Mesenchymal stem cell (in vitro differentiated cells and primary cell): ENCODE data around the gene SLC35F4.

Experiments used
- DNase-seq: peaks from one replicate; pipeline ENCODE4 v3.0.0-alpha.2; 2013
- H2AFZ ChIP-seq: one replicate; pipeline ENCODE4 v1.6.1; 2013; ENCODE audit warnings: low read depth, mild to moderate bottlenecking, control low read depth, inconsistent platforms, low read length, moderate library complexity
- H2AK5ac ChIP-seq: 2 replicates; pipeline ENCODE4 v1.6.1; 2013; ENCODE audit warnings: low read length, moderate library complexity, mild to moderate bottlenecking, inconsistent platforms; ENCODE audit not compliant: severe bottlenecking
- H2BK120ac ChIP-seq: one replicate; pipeline ENCODE4 v1.6.1; 2013; ENCODE audit warnings: low read depth, mild to moderate bottlenecking, inconsistent platforms, low read length, moderate library complexity
- H2BK12ac ChIP-seq, 2 experiments: one replicate each; pipeline ENCODE4 v1.6.1; 2013; ENCODE audit warnings: inconsistent platforms in 2 of 2, low read length in 2 of 2, mild to moderate bottlenecking in 2 of 2, moderate library complexity in 2 of 2, control low read depth in 1 of 2
- H2BK15ac ChIP-seq: one replicate; pipeline ENCODE4 v1.6.1; 2013; ENCODE audit warnings: mild to moderate bottlenecking, low read depth, inconsistent platforms; ENCODE audit not compliant: poor library complexity, severe bottlenecking
- H2BK5ac ChIP-seq: 2 replicates; pipeline ENCODE4 v1.6.1; 2013; ENCODE audit warnings: low read depth, mild to moderate bottlenecking, low read length, control low read depth, inconsistent platforms; ENCODE audit not compliant: poor library complexity, severe bottlenecking
- H3K14ac ChIP-seq, 2 experiments: one replicate each; pipeline ENCODE4 v1.6.1; 2013; ENCODE audit warnings: inconsistent platforms in 2 of 2, low read length in 2 of 2, control low read depth in 1 of 2, mild to moderate bottlenecking in 1 of 2, moderate library complexity in 1 of 2
- H3K18ac ChIP-seq, 2 experiments: one replicate each; pipeline ENCODE4 v1.6.1; 2013; ENCODE audit warnings: inconsistent platforms in 2 of 2, low read length in 2 of 2, control low read depth in 1 of 2, low read depth in 1 of 2, mild to moderate bottlenecking in 1 of 2
- H3K23ac ChIP-seq, 2 experiments: one replicate each; pipeline ENCODE4 v1.6.1; 2013; ENCODE audit warnings: inconsistent platforms in 2 of 2, low read length in 2 of 2, mild to moderate bottlenecking in 2 of 2, moderate library complexity in 2 of 2, control low read depth in 1 of 2
- H3K27ac ChIP-seq: 2 replicates; pipeline ENCODE4 v1.5.1; 2013; ENCODE audit warnings: mild to moderate bottlenecking, moderate library complexity, low read length, control low read depth, inconsistent platforms; ENCODE audit not compliant: poor library complexity, severe bottlenecking
- H3K27me3 ChIP-seq, 2 experiments: 2 replicates each; pipeline versions ENCODE4 v1.6.1 to v1.7.0; 2013; ENCODE audit warnings: low read length in 2 of 2, mild to moderate bottlenecking in 2 of 2, moderate library complexity in 2 of 2, control low read depth in 1 of 2, inconsistent platforms in 1 of 2; ENCODE audit not compliant: control insufficient read depth in 1 of 2, insufficient read depth in 1 of 2
- H3K36me3 ChIP-seq, 2 experiments: 2 replicates each; pipeline versions ENCODE4 v1.6.1 to v1.7.0; 2013; ENCODE audit warnings: low read length in 2 of 2, control low read depth in 1 of 2, inconsistent platforms in 1 of 2, low read depth in 1 of 2, mild to moderate bottlenecking in 1 of 2; ENCODE audit not compliant: insufficient read depth in 2 of 2, control insufficient read depth in 1 of 2
- H3K4ac ChIP-seq, 2 experiments: one replicate each; pipeline ENCODE4 v1.6.1; 2013; ENCODE audit warnings: inconsistent platforms in 2 of 2, low read length in 2 of 2, mild to moderate bottlenecking in 2 of 2, moderate library complexity in 2 of 2, control low read depth in 1 of 2, low read depth in 1 of 2
- H3K4me1 ChIP-seq: 2 replicates; pipeline ENCODE4 v1.6.1; 2013; ENCODE audit warnings: low read depth, low read length, control low read depth; ENCODE audit not compliant: control insufficient read depth, insufficient read depth
- H3K4me2 ChIP-seq: 2 replicates; pipeline ENCODE4 v1.6.1; 2013; ENCODE audit warnings: low read length, mild to moderate bottlenecking, inconsistent platforms; ENCODE audit not compliant: poor library complexity, severe bottlenecking
- H3K4me3 ChIP-seq, 2 experiments: 2 replicates each; pipeline versions ENCODE4 v1.5.1 to v1.7.0; 2013; ENCODE audit warnings: low read length in 2 of 2, mild to moderate bottlenecking in 2 of 2, control low read depth in 1 of 2, low read depth in 1 of 2; ENCODE audit not compliant: insufficient read depth in 1 of 2
- H3K79me1 ChIP-seq: replicated peaks from 2 replicates; pipeline ENCODE4 v1.6.1; 2013; ENCODE audit warnings: mild to moderate bottlenecking, control low read depth, low read length, inconsistent platforms; ENCODE audit not compliant: poor library complexity, severe bottlenecking
- H3K9ac ChIP-seq: 2 replicates; pipeline ENCODE4 v1.7.0; 2013; ENCODE audit warnings: mild to moderate bottlenecking, low read length, moderate library complexity
- H3K9me3 ChIP-seq: 2 replicates; pipeline ENCODE4 v1.7.0; 2013; ENCODE audit warnings: mild to moderate bottlenecking, low read length; ENCODE audit not compliant: control insufficient read depth
- H4K8ac ChIP-seq: one replicate; pipeline ENCODE4 v1.6.1; 2013; ENCODE audit warnings: inconsistent platforms, mild to moderate bottlenecking, low read length, moderate library complexity
- H4K91ac ChIP-seq: one replicate; pipeline ENCODE4 v1.6.1; 2013; ENCODE audit warnings: mild to moderate bottlenecking, low read length, inconsistent platforms
- WGBS: methylation state at CpG from one replicate; pipeline ENCODE4 v1.1.7; 2013; ENCODE audit warnings: mixed read lengths; 5-methylcytosine and 5-hydroxymethylcytosine counted together

SLC35F4 gene

DNA sequence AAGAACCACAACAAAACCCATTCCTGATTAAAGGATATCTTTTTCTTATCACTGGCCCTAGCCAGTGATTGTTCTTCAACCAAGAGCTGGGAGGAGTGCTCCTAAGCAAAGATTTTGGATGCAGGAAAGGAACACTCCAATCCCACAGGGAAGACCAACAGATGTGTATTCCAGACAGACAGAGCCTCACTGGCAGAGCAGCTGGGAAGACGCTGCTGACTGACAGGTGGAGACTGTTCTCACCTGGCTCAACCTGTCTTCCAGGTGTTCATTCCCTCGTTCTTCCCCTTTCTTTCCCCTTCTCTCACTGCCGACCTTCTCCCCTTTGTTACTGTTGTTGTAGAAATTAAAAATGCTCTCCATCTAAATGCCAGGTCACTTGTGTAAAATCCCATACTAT lies 282.5 kb downstream of the SLC35F4 start:
- no peak overlapping the region for H3K4me2 ChIP-seq
- H2BK15ac ChIP-seq = no peak overlapping the region
- H3K4me3 ChIP-seq = no peak overlapping the region
- H3K36me3 ChIP-seq = no peaks in the 10 kb centered on the region
- DNase-seq = no peak
- H2AK5ac ChIP-seq = no peak overlapping the region
- no peak overlapping the region for H4K91ac ChIP-seq
- H2BK120ac ChIP-seq = no peak overlapping the region
- no peaks in the 10 kb centered on the region for H3K27me3 ChIP-seq
- no peak overlapping the region for H3K14ac ChIP-seq
- H3K9ac ChIP-seq = no peak overlapping the region
- no peak overlapping the region for H3K27ac ChIP-seq
- H2BK12ac ChIP-seq = no peak overlapping the region
- no peak overlapping the region for H4K8ac ChIP-seq
- no peak overlapping the region for H3K18ac ChIP-seq
- no CpG with 5 or more reads among the region's 3 CpGs for WGBS
- H3K23ac ChIP-seq = no peak overlapping the region
- peaks cover 4% of the 10 kb centered on the region for H3K9me3 ChIP-seq
- H3K79me1 ChIP-seq = no peaks in the 10 kb centered on the region
- peaks cover 2% of the 10 kb centered on the region for H3K4me1 ChIP-seq
- H2AFZ ChIP-seq = no peak overlapping the region
- H2BK5ac ChIP-seq = no peak overlapping the region
- H3K4ac ChIP-seq = no peak overlapping the region

DNA sequence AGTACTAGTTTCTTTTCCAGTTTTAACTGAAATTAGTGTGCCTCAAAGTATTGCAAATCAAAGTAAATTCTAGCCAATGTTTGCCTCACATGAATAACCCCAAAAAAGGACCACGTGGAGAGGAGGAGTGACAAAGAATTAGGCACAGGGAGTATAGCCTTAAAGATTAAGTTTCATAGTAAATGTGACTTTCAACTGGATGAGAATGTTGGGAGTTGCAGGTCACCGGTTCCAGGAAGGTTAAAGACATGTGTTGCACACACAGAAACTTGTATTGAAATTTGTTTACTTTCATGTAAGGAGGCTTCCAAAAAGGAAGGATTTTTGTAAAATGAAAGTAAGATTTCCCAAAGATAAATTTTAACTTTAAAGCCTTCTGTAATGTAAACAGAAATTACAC lies 283.1 kb downstream of the SLC35F4 start:
- no peak overlapping the region for H2AK5ac ChIP-seq
- H3K9ac ChIP-seq = no peak overlapping the region
- 10% methylated on average over 2 of the region's 2 CpGs for WGBS
- no peak overlapping the region for H3K14ac ChIP-seq
- no peak overlapping the region for H2BK120ac ChIP-seq
- no peak overlapping the region for H3K18ac ChIP-seq
- no peak overlapping the region for H2BK5ac ChIP-seq
- DNase-seq = no peak
- no peak overlapping the region for H3K4me2 ChIP-seq
- H2BK15ac ChIP-seq = no peak overlapping the region
- H2AFZ ChIP-seq = no peak overlapping the region
- peaks cover 2% of the 10 kb centered on the region for H3K4me1 ChIP-seq
- no peak overlapping the region for H3K23ac ChIP-seq
- no peaks in the 10 kb centered on the region for H3K79me1 ChIP-seq
- H4K8ac ChIP-seq = no peak overlapping the region
- H3K9me3 ChIP-seq = peaks cover 4% of the 10 kb centered on the region
- H3K4ac ChIP-seq = no peak overlapping the region
- H3K4me3 ChIP-seq = no peak overlapping the region
- H3K27ac ChIP-seq = no peak overlapping the region
- H4K91ac ChIP-seq = no peak overlapping the region
- no peak overlapping the region for H2BK12ac ChIP-seq
- H3K27me3 ChIP-seq = no peaks in the 10 kb centered on the region
- no peaks in the 10 kb centered on the region for H3K36me3 ChIP-seq

DNA sequence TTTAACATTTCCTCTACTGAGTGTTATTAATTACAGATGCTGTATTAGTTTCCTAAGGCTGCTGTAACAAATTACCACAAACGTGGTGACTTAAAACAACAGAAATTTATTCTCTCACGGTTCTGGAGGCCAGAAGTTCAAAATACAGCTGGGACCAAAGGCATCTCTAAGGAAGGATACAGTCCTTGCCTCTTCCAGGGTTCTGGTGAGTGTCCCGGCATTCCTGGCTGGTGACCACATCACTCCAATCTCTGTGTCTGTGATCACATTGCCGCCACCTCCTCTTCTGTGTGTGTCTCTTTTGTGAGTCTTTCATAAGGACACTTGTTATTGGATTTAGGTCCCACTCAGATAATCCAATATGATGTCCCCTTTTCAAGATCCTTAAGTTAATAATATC lies 287.1 kb downstream of the SLC35F4 start:
- H3K4me3 ChIP-seq = no peak overlapping the region
- H3K18ac ChIP-seq = no peak overlapping the region
- no peak overlapping the region for H2AK5ac ChIP-seq
- no peaks in the 10 kb centered on the region for H3K9me3 ChIP-seq
- no peak overlapping the region for H4K91ac ChIP-seq
- WGBS = 51% methylated on average over 3 of the region's 4 CpGs
- no peak overlapping the region for H2BK15ac ChIP-seq
- H3K23ac ChIP-seq = no peak overlapping the region
- no peak overlapping the region for H4K8ac ChIP-seq
- no peak for DNase-seq
- H3K4ac ChIP-seq = no peak overlapping the region
- H2AFZ ChIP-seq = no peak overlapping the region
- H3K4me2 ChIP-seq = no peak overlapping the region
- no peaks in the 10 kb centered on the region for H3K79me1 ChIP-seq
- H3K14ac ChIP-seq = no peak overlapping the region
- no peak overlapping the region for H3K9ac ChIP-seq
- H2BK120ac ChIP-seq = no peak overlapping the region
- H2BK12ac ChIP-seq = no peak overlapping the region
- no peaks in the 10 kb centered on the region for H3K36me3 ChIP-seq
- peaks cover 9% of the 10 kb centered on the region for H3K4me1 ChIP-seq
- peak overlapping the region; percentile 76 for H3K27ac ChIP-seq
- no peak overlapping the region for H2BK5ac ChIP-seq
- no peaks in the 10 kb centered on the region for H3K27me3 ChIP-seq

DNA sequence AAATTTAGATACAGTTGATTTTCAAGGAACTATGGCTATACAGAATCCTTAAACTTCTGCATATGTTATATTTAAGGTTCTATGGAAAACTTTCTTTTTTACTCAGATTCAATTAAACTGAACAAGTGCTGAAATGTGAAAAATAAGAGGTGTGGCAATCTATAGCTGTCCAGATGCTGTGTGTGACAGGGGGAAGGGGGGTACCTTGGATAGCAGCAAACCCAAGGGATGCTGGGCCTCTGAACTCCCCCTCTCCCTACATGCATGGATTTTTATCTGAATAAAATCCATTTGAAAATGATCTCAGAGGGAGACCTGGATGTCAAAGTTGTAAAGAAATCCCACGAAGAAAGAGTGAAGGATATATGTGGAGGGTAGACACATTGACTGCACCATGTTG lies 289.4 kb downstream of the SLC35F4 start:
- no peak overlapping the region for H2BK120ac ChIP-seq
- H3K79me1 ChIP-seq = no peaks in the 10 kb centered on the region
- H3K36me3 ChIP-seq = no peaks in the 10 kb centered on the region
- no peaks in the 10 kb centered on the region for H3K27me3 ChIP-seq
- no peak overlapping the region for H2BK15ac ChIP-seq
- no peak overlapping the region for H2AFZ ChIP-seq
- H3K18ac ChIP-seq = no peak overlapping the region
- H2AK5ac ChIP-seq = no peak overlapping the region
- no peak overlapping the region for H3K4me2 ChIP-seq
- no peak overlapping the region for H3K4me3 ChIP-seq
- DNase-seq = no peak
- no peak overlapping the region for H3K14ac ChIP-seq
- peaks cover 9% of the 10 kb centered on the region for H3K4me1 ChIP-seq
- no peak overlapping the region for H4K91ac ChIP-seq
- no peak overlapping the region for H3K9ac ChIP-seq
- no peak overlapping the region for H2BK5ac ChIP-seq
- no peak overlapping the region for H3K23ac ChIP-seq
- no peak overlapping the region for H4K8ac ChIP-seq
- H3K27ac ChIP-seq = no peak overlapping the region
- no peak overlapping the region for H3K4ac ChIP-seq
- H2BK12ac ChIP-seq = no peak overlapping the region
- no peaks in the 10 kb centered on the region for H3K9me3 ChIP-seq
- WGBS = 43% methylated on average over 1 of the region's 1 CpG
